ENCODE data around the gene LRRC42.
"Not testable (repeated sequence)": the region's sequence is repeated elsewhere in the genome, so short reads cannot be mapped to it uniquely, and the experiment has no call there.

Gene LRRC42

GRCh38 chr1:53968125-53968513 is 22.0 kb downstream of the LRRC42 start:
- DNase-seq, result no peak

GRCh38 chr1:53969323-53969722 is 23.2 kb downstream of the LRRC42 start:
- not testable (repeated sequence) for DNase-seq

GRCh38 chr1:53971718-53972117 is 25.6 kb downstream of the LRRC42 start:
- no peak for DNase-seq

GRCh38 chr1:53975861-53976260 is 29.7 kb downstream of the LRRC42 start:
- DNase-seq, result no peak

GRCh38 chr1:53979712-53980450 is 33.7 kb downstream of the LRRC42 start:
- DNase-seq, result peak; percentile 37 to 43 (median 43)

GRCh38 chr1:53981220-53981619 is 35.1 kb downstream of the LRRC42 start:
- no peak for DNase-seq

- DNase-seq, result peak; percentile 33 to 58 (median 37)
Measured at GRCh38 chr1:53982034-53982762, 36.0 kb downstream of the LRRC42 start.

GRCh38 chr1:53982763-53983104 is 36.6 kb downstream of the LRRC42 start:
- no peak for DNase-seq

- no peak for DNase-seq
Measured at GRCh38 chr1:53984726-53985125, 38.6 kb downstream of the LRRC42 start.

- DNase-seq, result no peak
Measured at GRCh38 chr1:53986458-53986857, 40.3 kb downstream of the LRRC42 start.

GRCh38 chr1:53987880-53988279 is 41.7 kb downstream of the LRRC42 start:
- no peak for DNase-seq

GRCh38 chr1:53992085-53992874 is 46.1 kb downstream of the LRRC42 start:
- no peak for DNase-seq

GRCh38 chr1:53994516-53994915 is 48.4 kb downstream of the LRRC42 start:
- not testable (repeated sequence) for DNase-seq

- no peak for DNase-seq
Measured at GRCh38 chr1:53995683-53996082, 49.5 kb downstream of the LRRC42 start.

- DNase-seq, result no peak
Measured at GRCh38 chr1:53998223-53998622, 52.1 kb downstream of the LRRC42 start.

GRCh38 chr1:53999920-54000319 is 53.8 kb downstream of the LRRC42 start:
- DNase-seq, result no peak

- DNase-seq, result no peak
Measured at GRCh38 chr1:54001591-54001990, 55.4 kb downstream of the LRRC42 start.

GRCh38 chr1:54002544-54003248 is 56.5 kb downstream of the LRRC42 start:
- no peak for DNase-seq

GRCh38 chr1:54003249-54003646 is 57.1 kb downstream of the LRRC42 start:
- no peak for DNase-seq

GRCh38 chr1:54003750-54004480 is 57.8 kb downstream of the LRRC42 start:
- DNase-seq, result not testable (repeated sequence)

GRCh38 chr1:54004481-54005049 is 58.4 kb downstream of the LRRC42 start:
- DNase-seq, result no peak

- no peak for DNase-seq
Measured at GRCh38 chr1:54006508-54006907, 60.4 kb downstream of the LRRC42 start.
